ENCODE measurements around the gene METTL22.

DNA sequence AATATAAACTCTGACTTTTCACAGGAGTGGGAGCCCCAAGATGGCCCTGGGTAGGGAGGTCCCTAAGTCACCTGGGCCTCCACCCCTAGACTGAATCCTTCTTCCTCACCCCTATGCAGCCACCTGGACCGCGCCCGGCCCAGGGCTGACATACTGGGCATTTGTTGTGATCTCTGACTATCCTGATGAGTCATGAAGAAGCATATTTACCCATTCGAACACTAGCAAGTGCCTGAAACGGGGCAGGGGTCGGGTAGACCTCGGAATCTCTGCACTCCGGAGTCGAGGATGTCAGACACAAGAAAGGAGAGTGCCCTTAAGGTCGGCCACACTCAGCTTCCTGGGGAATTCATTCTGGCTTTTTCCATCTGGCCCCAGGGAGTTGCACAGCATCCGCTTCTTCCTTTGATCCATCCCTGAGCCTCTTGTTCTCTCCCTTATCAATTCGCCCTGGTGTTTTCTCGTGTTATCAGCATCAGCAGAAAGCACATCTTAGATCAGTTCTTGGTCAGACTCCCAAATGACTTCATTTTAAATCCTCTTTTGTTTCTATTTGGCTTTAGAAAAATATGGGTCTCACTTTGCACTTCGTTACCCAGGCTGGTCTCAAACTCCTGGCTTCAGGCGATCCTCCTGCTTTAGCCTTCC, 10.4 kb downstream of the METTL22 start:
- TF ChIP-seq, protein P1, sequence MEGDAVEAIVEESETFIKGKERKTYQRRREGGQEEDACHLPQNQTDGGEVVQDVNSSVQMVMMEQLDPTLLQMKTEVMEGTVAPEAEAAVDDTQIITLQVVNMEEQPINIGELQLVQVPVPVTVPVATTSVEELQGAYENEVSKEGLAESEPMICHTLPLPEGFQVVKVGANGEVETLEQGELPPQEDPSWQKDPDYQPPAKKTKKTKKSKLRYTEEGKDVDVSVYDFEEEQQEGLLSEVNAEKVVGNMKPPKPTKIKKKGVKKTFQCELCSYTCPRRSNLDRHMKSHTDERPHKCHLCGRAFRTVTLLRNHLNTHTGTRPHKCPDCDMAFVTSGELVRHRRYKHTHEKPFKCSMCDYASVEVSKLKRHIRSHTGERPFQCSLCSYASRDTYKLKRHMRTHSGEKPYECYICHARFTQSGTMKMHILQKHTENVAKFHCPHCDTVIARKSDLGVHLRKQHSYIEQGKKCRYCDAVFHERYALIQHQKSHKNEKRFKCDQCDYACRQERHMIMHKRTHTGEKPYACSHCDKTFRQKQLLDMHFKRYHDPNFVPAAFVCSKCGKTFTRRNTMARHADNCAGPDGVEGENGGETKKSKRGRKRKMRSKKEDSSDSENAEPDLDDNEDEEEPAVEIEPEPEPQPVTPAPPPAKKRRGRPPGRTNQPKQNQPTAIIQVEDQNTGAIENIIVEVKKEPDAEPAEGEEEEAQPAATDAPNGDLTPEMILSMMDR (conservative IDR thresholded peaks at IDR 0.05; ENCODE audit: low read depth, low read length): no peak
- no peak for TF ChIP-seq EZH2phosphoT487 (IDR thresholded peaks at IDR 0.05; ENCODE audit: borderline replicate concordance, low read length)
- TF ChIP-seq EZH2 (IDR thresholded peaks at IDR 0.05; ENCODE audit: low read length, unreplicated experiment): no peak

Data from PC-3 (cell line).